Measurements from ENCODE around the gene HTR3D.
"Not testable (repeated sequence)": the region's sequence is repeated elsewhere in the genome, so short reads cannot be mapped to it uniquely, and the experiment has no call there.

HTR3D gene

DNA sequence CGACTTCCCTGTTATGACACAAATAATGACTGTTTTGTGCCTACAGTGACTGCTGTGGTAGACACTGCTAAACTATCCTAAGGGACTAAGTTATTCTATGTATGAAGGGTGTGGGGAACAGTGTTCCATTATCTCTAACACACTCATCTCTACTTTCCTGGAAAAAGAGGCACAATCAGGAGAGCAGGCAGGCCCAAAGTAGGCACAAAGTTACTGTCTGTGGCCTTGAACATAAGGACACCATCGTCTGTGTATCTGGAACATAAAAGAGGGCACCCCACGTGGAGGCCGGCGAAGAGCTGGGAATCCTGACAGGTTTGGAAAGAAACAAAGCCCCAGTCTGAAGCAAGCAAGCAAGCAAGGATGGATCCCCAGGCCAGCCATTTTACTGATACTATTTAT is 15.4 kb upstream of the HTR3D start:
- DNase-seq (ENCODE audit: low spot score) = no peak

GRCh38 chr3:184016811-184017671 is 14.5 kb upstream of the HTR3D start:
- DNase-seq (ENCODE audit: low spot score) = peak; percentile 77

DNA sequence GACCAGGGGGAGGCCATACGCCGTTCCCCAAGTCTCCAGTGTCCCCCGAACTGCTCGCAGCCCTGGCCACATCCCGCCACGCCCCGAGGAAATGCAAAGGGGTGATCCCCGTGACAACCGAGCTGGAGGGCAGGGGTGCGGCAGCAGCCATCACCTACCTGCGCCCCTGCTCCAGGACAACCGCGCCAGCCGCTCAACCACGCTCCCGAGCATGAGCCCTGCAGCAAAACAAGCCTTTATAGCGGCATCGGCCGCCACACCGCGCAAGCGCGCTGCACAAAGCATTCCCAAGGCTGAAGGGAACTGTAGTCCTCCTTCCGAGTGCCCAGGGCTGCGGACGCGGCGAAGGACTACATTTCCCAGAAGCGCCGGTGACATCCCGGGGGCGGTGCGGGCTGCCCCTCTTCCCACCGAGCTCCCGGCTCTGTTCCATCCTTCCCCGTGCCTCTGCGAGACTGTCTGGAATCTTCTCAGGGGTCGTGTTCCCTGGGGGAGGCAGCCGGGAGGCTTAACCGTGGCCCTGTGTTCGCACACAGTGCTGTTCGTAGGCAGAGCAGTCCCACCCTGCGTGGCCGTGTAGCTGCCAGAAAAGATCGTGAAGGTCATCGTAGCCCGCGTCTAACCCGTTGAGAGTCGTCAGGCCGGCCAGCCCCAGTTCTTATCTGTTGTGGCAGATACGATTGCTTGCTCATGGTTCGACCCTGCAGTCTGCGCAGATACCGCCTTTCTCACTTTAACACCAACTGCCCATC is 13.7 kb upstream of the HTR3D start, which contains the start of gene ABCC5:
ABCC5 (minus strand) TSS at position 213 of the 752 bp plus-strand sequence. CDS start 3,492 bp downstream, outside the sequence.
- peak; percentile 88 for DNase-seq (ENCODE audit: low spot score)

DNA sequence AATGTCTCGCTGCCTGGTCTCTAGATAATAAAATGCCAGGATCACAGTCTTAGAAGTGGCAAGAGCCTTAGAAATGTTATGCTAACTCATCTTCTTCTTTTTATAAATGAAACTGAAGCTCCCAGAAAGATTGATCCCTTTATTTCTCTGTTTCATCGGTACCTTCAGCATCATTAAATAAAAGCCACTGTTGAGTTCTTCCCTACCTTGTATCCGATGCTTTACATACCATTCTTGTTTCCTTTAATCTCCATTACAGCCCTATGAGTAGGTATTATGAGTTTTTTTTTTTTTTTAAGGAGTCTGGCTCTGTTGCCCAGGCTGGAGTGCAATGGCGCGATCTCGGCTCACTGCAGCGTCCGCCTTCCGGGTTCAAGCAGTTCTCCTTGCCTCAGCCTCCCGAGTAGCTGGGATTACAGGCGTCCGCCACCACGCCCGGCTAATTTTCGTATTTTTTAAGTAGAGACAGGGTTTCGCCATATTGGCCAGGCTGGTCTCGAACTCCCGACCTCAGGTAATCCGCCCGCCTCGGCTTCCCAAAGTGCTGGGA is 13.0 kb upstream of the HTR3D start:
- DNase-seq (ENCODE audit: low spot score) = no peak

GRCh38 chr3:184022323-184022722 is 9.2 kb upstream of the HTR3D start:
- no peak for DNase-seq (ENCODE audit: low spot score)

DNA sequence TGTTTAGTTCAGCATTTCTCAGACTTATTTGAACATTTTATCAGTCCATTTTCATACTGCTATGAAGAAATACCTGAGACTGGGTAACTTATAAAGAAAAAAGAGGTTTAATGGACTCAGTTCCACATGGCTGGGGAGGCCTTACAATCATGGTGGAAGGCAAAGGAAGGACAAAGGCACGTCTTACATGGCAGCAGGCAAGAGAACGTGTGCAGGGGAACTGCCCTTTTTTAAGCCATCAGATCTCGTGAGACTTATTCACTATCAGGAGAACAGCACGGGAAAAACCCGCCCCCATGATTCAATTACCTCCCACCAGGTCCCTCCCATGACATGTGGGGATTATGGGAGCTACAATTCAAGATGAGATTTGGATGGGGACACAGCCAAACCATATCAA is 6.3 kb upstream of the HTR3D start:
- DNase-seq (ENCODE audit: low spot score) = not testable (repeated sequence)

- DNase-seq (ENCODE audit: low spot score) = not testable (repeated sequence)
These were observed 3.2 kb upstream of the HTR3D start for GRCh38 chr3:184028275-184028890.

GRCh38 chr3:184029443-184029842 is 2.1 kb upstream of the HTR3D start:
- no peak for DNase-seq (ENCODE audit: low spot score)

GRCh38 chr3:184030536-184030935 is 1.0 kb upstream of the HTR3D start:
- DNase-seq (ENCODE audit: low spot score) = no peak

GRCh38 chr3:184037816-184038215 is 6.3 kb downstream of the HTR3D start:
- no peak for DNase-seq (ENCODE audit: low spot score)

GRCh38 chr3:184038307-184038706 is 6.8 kb downstream of the HTR3D start:
- DNase-seq (ENCODE audit: low spot score) = not testable (repeated sequence)

DNA sequence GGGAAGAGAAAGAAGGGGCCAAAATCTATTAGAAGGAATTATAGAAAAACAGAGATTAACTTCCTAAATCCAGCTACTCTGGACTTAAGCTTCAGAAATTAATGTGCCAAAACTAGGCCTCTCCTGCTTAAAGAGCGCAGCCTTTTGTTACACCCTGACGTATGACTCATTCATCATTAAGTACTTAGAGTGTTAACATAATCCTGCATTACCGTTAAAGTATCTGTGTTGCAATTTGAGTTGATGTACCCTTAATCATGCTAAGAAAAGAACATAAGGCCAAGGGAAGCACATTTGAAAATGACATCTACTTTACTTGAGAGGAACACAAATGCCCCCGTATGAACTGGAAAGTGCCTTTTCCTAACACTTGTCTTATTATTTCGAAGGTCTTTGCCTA is 7.9 kb downstream of the HTR3D start:
- no peak for DNase-seq (ENCODE audit: low spot score)

- peak; percentile 44 for DNase-seq (ENCODE audit: low spot score)
These were observed 8.5 kb downstream of the HTR3D start for GRCh38 chr3:184040010-184040409.

DNA sequence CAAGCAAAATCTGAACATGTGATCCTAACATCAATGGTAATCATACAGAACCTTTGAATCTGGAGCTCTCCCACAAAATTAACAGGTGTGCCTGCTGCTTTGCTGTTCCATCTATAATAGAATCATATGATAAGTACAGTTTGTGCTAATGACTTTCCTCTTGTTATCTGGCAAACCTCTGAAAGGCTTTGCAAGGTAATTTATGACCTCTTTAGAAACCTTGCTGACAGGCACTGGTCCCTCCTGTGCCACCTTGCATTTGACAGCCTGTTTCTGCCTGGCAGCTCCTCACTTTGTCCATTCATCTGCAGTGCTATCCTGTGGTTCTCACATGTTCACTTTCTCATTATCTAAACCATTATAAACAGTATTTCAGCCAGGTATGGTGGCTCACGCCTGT is 11.1 kb downstream of the HTR3D start:
- no peak for DNase-seq (ENCODE audit: low spot score)

DNA sequence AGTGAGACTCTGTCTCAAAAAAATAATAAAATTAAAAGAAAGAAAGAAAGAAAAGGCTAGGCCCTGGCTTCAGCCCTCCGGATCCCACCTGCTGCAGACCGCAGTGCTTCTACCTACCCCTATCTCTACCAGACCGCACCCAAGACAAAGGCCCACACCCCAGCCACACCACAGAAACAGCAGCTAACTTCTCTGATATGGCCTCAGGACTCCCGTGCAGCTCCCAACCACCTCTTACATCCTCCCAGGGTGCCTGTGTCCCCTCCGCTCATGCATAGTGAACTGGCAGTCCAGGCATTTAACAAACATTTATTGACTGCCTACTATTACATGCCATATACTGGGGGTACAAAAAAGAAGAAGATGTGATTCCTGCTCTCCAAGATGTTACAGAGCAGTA is 14.5 kb downstream of the HTR3D start:
- no peak for DNase-seq (ENCODE audit: low spot score)

GRCh38 chr3:184050217-184050847 is 18.8 kb downstream of the HTR3D start:
- no peak for DNase-seq (ENCODE audit: low spot score)

GRCh38 chr3:184052767-184053166 is 21.2 kb downstream of the HTR3D start, which contains the start of gene HTR3C:
Gene HTR3C, plus strand, starts transcription at chr3:184053047. Its CDS starts 34 bp downstream, at chr3:184053081.
- DNase-seq (ENCODE audit: low spot score) = no peak

GRCh38 chr3:184058029-184058428 is 26.5 kb downstream of the HTR3D start:
- DNase-seq (ENCODE audit: low spot score) = no peak

DNA sequence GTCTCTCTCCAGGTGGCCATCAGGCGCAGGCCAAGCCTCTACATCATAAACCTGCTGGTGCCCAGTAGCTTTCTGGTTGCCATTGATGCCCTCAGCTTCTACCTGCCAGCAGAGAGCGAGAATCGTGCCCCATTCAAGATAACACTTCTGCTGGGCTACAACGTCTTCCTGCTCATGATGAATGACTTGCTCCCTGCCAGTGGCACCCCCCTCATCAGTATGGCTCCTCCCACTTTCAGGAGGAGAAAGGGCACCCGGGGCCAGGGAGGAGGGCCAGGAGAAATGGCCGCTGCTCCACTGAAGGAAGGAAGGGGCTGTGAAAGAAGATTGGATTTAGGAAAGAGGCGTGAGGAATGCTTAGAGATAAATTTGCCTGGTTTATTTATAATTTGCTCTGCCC is 27.9 kb downstream of the HTR3D start:
- no peak for DNase-seq (ENCODE audit: low spot score)

DNA sequence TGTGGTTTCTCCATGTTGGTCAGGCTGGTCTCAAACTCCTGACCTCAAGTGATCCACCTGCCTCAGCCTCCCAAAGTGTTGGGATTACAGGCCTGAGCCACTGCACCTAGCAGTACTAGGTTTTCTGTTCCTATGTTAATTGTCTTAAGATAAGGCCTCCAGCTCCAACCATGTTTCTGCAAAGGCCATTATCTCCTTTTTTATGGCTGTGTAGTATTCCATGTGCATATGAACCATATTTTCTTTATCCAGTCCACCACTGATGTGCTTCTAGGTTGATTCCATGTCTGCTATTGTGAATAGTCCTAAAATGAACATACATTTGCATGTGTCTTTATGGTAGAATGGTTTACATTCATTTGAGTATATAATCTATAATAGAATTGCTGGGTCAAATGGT is 31.1 kb downstream of the HTR3D start:
- no peak for DNase-seq (ENCODE audit: low spot score)

DNA sequence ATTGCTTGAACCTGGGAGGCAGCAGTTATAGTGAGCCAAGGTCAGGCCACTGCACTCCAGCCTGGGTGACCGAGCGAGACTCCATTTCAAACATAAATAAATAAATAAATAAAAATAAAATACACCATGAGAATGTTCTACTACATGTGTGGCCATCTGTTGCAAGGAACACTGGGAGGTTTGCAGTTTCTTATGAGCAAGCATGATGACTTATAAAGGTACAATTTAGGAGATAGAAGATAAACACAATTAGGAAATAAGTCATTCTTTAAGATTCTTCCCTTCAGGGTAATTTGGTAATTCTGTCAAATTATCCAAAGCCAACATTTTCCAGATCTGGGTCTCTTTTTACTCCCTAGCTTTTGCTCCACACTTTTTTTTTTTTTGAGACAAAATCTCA is 34.7 kb downstream of the HTR3D start:
- no peak for DNase-seq (ENCODE audit: low spot score)

DNA sequence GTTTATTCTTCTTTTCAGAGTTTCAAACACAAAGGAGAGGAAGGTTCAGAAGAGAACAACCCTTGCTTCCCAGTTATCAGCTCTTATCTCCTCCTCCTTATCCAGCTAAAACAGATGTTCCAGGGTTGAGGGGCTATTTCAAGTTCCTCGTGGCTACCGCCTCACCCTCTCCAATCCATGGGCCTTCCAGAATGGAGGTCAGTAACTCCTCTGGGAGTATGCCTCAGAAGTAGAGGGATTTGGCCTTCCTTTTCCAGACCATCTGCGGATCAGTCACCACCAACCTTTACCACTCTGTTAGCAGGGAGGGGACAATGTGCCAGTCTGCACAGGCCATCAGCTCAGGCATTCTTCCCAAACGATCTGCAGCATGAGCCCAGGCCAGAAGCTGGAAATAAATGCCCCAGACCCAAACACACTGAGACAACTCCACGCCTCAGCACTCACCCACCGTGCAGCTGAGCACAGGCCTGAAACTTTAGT is 36.1 kb downstream of the HTR3D start:
- no peak for DNase-seq (ENCODE audit: low spot score)

Measured in HuH-7 (cell line).